HK-2 (cell line): Measurements from ENCODE around the gene PDYN.

Source experiments
- DNase-seq: peaks from one replicate; pipeline ENCODE4 v3.0.0-alpha.2; 2018; ENCODE audit not compliant: unreplicated experiment

The PDYN gene

GRCh38 chr20:1952737-1953530 is 40.9 kb downstream of the PDYN start:
- no peak for DNase-seq

- no peak for DNase-seq
Observed at GRCh38 chr20:1951436-1952115, 42.3 kb downstream of the PDYN start.

GRCh38 chr20:1950836-1951235 is 43.0 kb downstream of the PDYN start:
- DNase-seq, result no peak

- DNase-seq, result no peak
Observed at GRCh38 chr20:1949347-1950100, 44.3 kb downstream of the PDYN start.

- DNase-seq, result no peak
Observed at GRCh38 chr20:1947535-1947846, 46.4 kb downstream of the PDYN start.

GRCh38 chr20:1946762-1947534 is 46.9 kb downstream of the PDYN start:
- no peak for DNase-seq

- no peak for DNase-seq
Observed at GRCh38 chr20:1946442-1946761, 47.5 kb downstream of the PDYN start.

- DNase-seq, result no peak
Observed at GRCh38 chr20:1945660-1946059, 48.2 kb downstream of the PDYN start.

- no peak for DNase-seq
Observed at GRCh38 chr20:1945134-1945618, 48.7 kb downstream of the PDYN start.

- no peak for DNase-seq
Observed at GRCh38 chr20:1944345-1945091, 49.3 kb downstream of the PDYN start.

GRCh38 chr20:1943275-1944002 is 50.4 kb downstream of the PDYN start:
- DNase-seq, result no peak

GRCh38 chr20:1942486-1943274 is 51.2 kb downstream of the PDYN start:
- no peak for DNase-seq

- no peak for DNase-seq
Observed at GRCh38 chr20:1942061-1942460, 51.8 kb downstream of the PDYN start.

GRCh38 chr20:1941226-1941625 is 52.6 kb downstream of the PDYN start:
- DNase-seq, result no peak

GRCh38 chr20:1940581-1940980 is 53.3 kb downstream of the PDYN start:
- DNase-seq, result no peak

- no peak for DNase-seq
Observed at GRCh38 chr20:1939270-1939595, 54.6 kb downstream of the PDYN start.

GRCh38 chr20:1938464-1939269 is 55.2 kb downstream of the PDYN start:
- DNase-seq, result no peak

- DNase-seq, result no peak
Observed at GRCh38 chr20:1937316-1937976, 56.4 kb downstream of the PDYN start.
